Right atrium auricular region (tissue), 2 donors: Measurements from ENCODE around the gene FAM107B. TPM values are rescaled to one million over a fixed set of nuclear protein-coding genes. Genes with fewer than 3 reads are reported as not detected.

Source experiments
- DNase-seq: peaks from one replicate; pipeline ENCODE4 v3.0.0-alpha.2; 2019; ENCODE audit warnings: low spot score
- H3K27ac ChIP-seq, 2 donors: fragments of 200-600 bp; sonication (generic); 1 replicate in 1 of 2; 2 replicates in 1 of 2; pipeline ENCODE4 v1.5.1; 2016 to 2019
- H3K27me3 ChIP-seq, 2 donors: fragments of 200-600 bp; sonication (generic); one replicate each; pipeline versions ENCODE4 v1.5.1 to v1.6.0; 2017 to 2019
- H3K36me3 ChIP-seq: fragments of 200-600 bp; sonication (generic); one replicate; pipeline ENCODE4 v1.5.1; 2016
- H3K4me1 ChIP-seq, 2 donors: fragments of 200-600 bp; sonication (generic); one replicate each; pipeline versions ENCODE4 v1.5.1 to v1.6.0; 2017 to 2019
- H3K4me3 ChIP-seq, 2 donors: fragments of 200-600 bp; sonication (generic); 1 replicate in 1 of 2; 2 replicates in 1 of 2; pipeline ENCODE4 v1.5.1; 2017 to 2019; ENCODE audit warnings: mild to moderate bottlenecking in 1 of 2, moderate library complexity in 1 of 2
- H3K9me3 ChIP-seq, 2 donors: fragments of 200-600 bp; sonication (generic); one replicate each; pipeline ENCODE4 v1.5.1; 2019
- total RNA-seq, 2 donors: library from RNA; depleted of rRNA; stranded (reverse); fragments of >200 nt; gene quantifications; one replicate each; pipeline ENCODE4 v1.1.0, GENCODE V29; 2016
- TF ChIP-seq, protein P1 (sequence below), 2 donors: fragments of 200-600 bp; sonication (generic); IDR thresholded peaks; one replicate each; pipeline ENCODE4 v1.5.1; 2019; ENCODE audit warnings: antibody characterized with exemption in 2 of 2

FAM107B gene
- total RNA-seq, 2 donors from 2014 or later, result 10.6 to 14.1 TPM

DNA sequence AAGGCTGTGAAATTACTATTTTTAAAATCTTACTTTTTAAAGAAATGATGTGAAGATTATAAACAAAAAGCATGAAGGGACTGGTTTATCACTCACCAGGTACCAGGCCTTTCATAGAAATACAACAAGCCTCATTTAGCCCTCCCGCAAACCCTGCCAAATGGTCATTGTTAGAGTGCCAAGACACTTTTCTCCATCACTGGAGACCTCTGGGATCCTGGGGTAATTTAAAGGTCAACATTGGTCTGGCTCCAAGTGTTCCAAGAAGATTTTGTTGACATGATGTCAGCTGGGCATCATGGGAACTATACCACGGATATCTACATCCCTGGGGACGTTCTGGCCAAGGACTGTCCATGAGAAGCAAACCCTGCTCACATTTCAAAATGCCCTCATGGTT, 306.0 kb downstream of the FAM107B start:
- Histone ChIP-seq H3K36me3 (no peaks in the 10 kb centered on the region), H3K27me3 (no peaks in the 10 kb centered on the region), H3K27ac (no peak overlapping the region), H3K4me1 (no peaks in the 10 kb centered on the region), H3K4me3 (no peak overlapping the region), H3K9me3 (no peaks in the 10 kb centered on the region)
- TF ChIP-seq, protein P1, sequence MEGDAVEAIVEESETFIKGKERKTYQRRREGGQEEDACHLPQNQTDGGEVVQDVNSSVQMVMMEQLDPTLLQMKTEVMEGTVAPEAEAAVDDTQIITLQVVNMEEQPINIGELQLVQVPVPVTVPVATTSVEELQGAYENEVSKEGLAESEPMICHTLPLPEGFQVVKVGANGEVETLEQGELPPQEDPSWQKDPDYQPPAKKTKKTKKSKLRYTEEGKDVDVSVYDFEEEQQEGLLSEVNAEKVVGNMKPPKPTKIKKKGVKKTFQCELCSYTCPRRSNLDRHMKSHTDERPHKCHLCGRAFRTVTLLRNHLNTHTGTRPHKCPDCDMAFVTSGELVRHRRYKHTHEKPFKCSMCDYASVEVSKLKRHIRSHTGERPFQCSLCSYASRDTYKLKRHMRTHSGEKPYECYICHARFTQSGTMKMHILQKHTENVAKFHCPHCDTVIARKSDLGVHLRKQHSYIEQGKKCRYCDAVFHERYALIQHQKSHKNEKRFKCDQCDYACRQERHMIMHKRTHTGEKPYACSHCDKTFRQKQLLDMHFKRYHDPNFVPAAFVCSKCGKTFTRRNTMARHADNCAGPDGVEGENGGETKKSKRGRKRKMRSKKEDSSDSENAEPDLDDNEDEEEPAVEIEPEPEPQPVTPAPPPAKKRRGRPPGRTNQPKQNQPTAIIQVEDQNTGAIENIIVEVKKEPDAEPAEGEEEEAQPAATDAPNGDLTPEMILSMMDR (IDR thresholded peaks at IDR 0.05), result no peak
- DNase-seq, result no peak

Other genes with a start within 250 kb of the FAM107B start
- gene CDNF, start 63.1 kb upstream of the FAM107B start, total RNA-seq, result 1 to 10 TPM; 1.1 to 3.3 TPM
- 1 to 10 TPM; 6.1 to 9.7 TPM for gene HSPA14, start 63.4 kb upstream of the FAM107B start, total RNA-seq
- 1 to 10 TPM; 4.3 to 5.9 TPM for gene MSANTD7, start 63.4 kb upstream of the FAM107B start, total RNA-seq
- gene SUV39H2, start 104.0 kb upstream of the FAM107B start, total RNA-seq, result 1 to 10 TPM; 1.9 to 3.0 TPM
- 1 to 10 TPM; 2.9 to 4.1 TPM for gene DCLRE1C, start 179.2 kb upstream of the FAM107B start, total RNA-seq
- gene MEIG1, start 184.5 kb upstream of the FAM107B start, total RNA-seq, result not detected